Astrocyte (in vitro differentiated cells and primary cell): ENCODE results near the gene FCRL1. TPM values are rescaled to one million over a fixed set of nuclear protein-coding genes. Genes with fewer than 3 reads are reported as not detected.

ENCODE experiments used
- DNase-seq: peaks from one replicate; pipeline ENCODE4 v3.0.0-alpha.2; 2010; ENCODE audit warnings: low read depth
- FAIRE-seq: peaks from 2 replicates; lab custom pipeline; 2011; peaks lifted over from hg19 to GRCh38; lab: Jason Lieb, UNC
- H2AFZ ChIP-seq: 2 replicates; pipeline ENCODE4 v1.6.0; 2012; ENCODE audit warnings: low read depth, low read length, inconsistent platforms
- H3K27ac ChIP-seq: 2 replicates; pipeline ENCODE4 v1.5.1; 2011; ENCODE audit warnings: low read depth, low read length, inconsistent platforms
- H3K27me3 ChIP-seq: 2 replicates; pipeline ENCODE4 v1.6.0; 2011; ENCODE audit warnings: low read length, inconsistent platforms; ENCODE audit not compliant: insufficient read depth
- H3K36me3 ChIP-seq: 2 replicates; pipeline ENCODE4 v1.5.1; 2011; ENCODE audit warnings: low read length, inconsistent platforms; ENCODE audit not compliant: insufficient read depth
- H3K4me1 ChIP-seq: 2 replicates; pipeline ENCODE4 v1.5.1; 2011; ENCODE audit warnings: low read length, inconsistent platforms; ENCODE audit not compliant: insufficient read depth
- H3K4me2 ChIP-seq: 2 replicates; pipeline ENCODE4 v1.6.0; 2012; ENCODE audit warnings: low read length, inconsistent platforms
- H3K4me3 ChIP-seq: 2 replicates; pipeline ENCODE4 v1.5.1; 2011; ENCODE audit warnings: low read depth, mild to moderate bottlenecking, low read length, inconsistent platforms; ENCODE audit not compliant: insufficient read depth
- H3K79me2 ChIP-seq: 2 replicates; pipeline ENCODE4 v1.6.0; 2012; ENCODE audit warnings: mild to moderate bottlenecking, low read length, inconsistent platforms; ENCODE audit not compliant: insufficient read depth
- H3K9ac ChIP-seq: 2 replicates; pipeline ENCODE4 v1.6.0; 2012; ENCODE audit warnings: mild to moderate bottlenecking, low read length, inconsistent platforms
- H3K9me3 ChIP-seq: 2 replicates; pipeline ENCODE4 v1.5.1; 2012; ENCODE audit warnings: low read depth, mild to moderate bottlenecking, low read length, inconsistent platforms; ENCODE audit not compliant: insufficient read depth
- H4K20me1 ChIP-seq: 2 replicates; pipeline ENCODE4 v1.6.0; 2012; ENCODE audit warnings: low read length, inconsistent platforms; ENCODE audit not compliant: insufficient read depth
- H3K27ac Mint-ChIP-seq: one replicate; pipeline ENCODE4 v1.8.0; 2021; ENCODE audit warnings: mild to moderate bottlenecking, mixed read lengths; ENCODE audit not compliant: unreplicated experiment
- H3K27me3 Mint-ChIP-seq: one replicate; pipeline ENCODE4 v1.8.0; 2021; ENCODE audit warnings: low read depth, mixed read lengths; ENCODE audit not compliant: unreplicated experiment
- H3K36me3 Mint-ChIP-seq: one replicate; pipeline ENCODE4 v1.8.0; 2021; ENCODE audit warnings: low read depth, mixed read lengths; ENCODE audit not compliant: unreplicated experiment
- H3K4me1 Mint-ChIP-seq: one replicate; pipeline ENCODE4 v1.8.0; 2021; ENCODE audit warnings: low read depth, mixed read lengths; ENCODE audit not compliant: unreplicated experiment
- H3K4me3 Mint-ChIP-seq: one replicate; pipeline ENCODE4 v1.8.0; 2021; ENCODE audit warnings: mild to moderate bottlenecking, moderate library complexity, mixed read lengths; ENCODE audit not compliant: unreplicated experiment
- H3K9me3 Mint-ChIP-seq: one replicate; pipeline ENCODE4 v1.8.0; 2021; ENCODE audit warnings: mild to moderate bottlenecking, mixed read lengths; ENCODE audit not compliant: unreplicated experiment
- EZH2 ChIP-seq: IDR thresholded peaks from 2 replicates; pipeline ENCODE4 v1.6.1; 2012; ENCODE audit warnings: mild to moderate bottlenecking, low read length, inconsistent platforms; ENCODE audit not compliant: insufficient read depth
- total RNA-seq: library from RNA; stranded (reverse); gene quantifications from 2 replicates; pipeline ENCODE4 v1.2.1, GENCODE V29; 2021
- TF ChIP-seq, protein P1 (sequence below): IDR thresholded peaks from 2 replicates; pipeline ENCODE4 v1.5.1; 2011; ENCODE audit warnings: low read depth, mild to moderate bottlenecking, inconsistent platforms, low read length, moderate library complexity; ENCODE audit not compliant: insufficient read depth

The FCRL1 gene
- total RNA-seq, 1 donor from 2014 or later = not detected

DNA sequence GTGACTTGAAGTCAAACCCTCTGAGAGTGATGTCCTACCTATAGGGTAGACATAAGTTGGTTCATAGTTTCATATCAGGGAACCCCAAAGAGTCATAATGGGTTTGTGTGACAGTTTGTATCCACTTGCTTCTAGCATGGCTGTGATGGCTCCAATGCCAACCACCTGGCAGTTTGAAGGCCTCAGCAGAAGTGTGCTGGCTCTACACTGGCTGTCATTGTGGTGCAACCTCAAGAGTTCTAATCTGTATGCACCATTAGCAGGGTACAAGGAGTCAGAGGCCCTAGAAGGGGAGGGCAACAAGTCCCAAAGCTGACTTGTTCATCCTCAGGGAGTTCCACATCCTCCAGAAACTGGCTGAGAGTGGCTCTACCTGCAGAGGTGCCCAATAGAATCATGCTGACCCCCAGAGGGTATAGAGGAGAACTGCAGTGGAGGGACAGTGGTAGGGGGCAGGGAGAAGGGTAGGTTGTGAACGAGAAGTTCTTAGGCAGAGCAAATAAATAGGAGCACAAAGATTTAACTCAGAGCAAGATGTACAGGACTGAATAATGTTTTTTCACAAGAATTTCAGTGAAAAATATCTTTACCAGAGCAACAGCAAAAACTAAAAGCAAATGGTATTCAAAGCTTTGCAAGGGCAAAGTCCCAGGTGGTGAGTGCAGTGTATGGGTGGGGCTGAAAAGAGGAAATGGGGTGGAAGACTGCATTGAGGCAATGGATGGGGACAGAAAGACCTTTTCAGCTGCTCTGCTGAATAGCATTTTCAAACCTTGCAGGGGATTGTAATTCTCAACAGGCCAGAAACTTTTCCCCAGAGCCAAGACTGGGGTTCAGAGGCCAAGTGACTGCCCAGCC, 46.2 kb downstream of the FCRL1 start:
- Mint-ChIP-seq H3K36me3 (no peaks in the 10 kb centered on the region), H3K27me3 (peaks cover 9% of the 10 kb centered on the region), H3K4me1 (peaks cover 6% of the 10 kb centered on the region), H3K9me3 (no peaks in the 10 kb centered on the region), H3K27ac (no peak overlapping the region), H3K4me3 (no peak overlapping the region)
- H3K9me3 ChIP-seq = no peaks in the 10 kb centered on the region
- no peak overlapping the region for H3K27ac ChIP-seq
- no peaks in the 10 kb centered on the region for H3K4me1 ChIP-seq
- TF ChIP-seq, protein P1, sequence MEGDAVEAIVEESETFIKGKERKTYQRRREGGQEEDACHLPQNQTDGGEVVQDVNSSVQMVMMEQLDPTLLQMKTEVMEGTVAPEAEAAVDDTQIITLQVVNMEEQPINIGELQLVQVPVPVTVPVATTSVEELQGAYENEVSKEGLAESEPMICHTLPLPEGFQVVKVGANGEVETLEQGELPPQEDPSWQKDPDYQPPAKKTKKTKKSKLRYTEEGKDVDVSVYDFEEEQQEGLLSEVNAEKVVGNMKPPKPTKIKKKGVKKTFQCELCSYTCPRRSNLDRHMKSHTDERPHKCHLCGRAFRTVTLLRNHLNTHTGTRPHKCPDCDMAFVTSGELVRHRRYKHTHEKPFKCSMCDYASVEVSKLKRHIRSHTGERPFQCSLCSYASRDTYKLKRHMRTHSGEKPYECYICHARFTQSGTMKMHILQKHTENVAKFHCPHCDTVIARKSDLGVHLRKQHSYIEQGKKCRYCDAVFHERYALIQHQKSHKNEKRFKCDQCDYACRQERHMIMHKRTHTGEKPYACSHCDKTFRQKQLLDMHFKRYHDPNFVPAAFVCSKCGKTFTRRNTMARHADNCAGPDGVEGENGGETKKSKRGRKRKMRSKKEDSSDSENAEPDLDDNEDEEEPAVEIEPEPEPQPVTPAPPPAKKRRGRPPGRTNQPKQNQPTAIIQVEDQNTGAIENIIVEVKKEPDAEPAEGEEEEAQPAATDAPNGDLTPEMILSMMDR = no peak
- no peak for TF ChIP-seq EZH2
- H3K4me2 ChIP-seq = no peak overlapping the region
- FAIRE-seq (no peak), DNase-seq (no peak)
- no peak overlapping the region for H2AFZ ChIP-seq
- no peak overlapping the region for H3K9ac ChIP-seq
- no peaks in the 10 kb centered on the region for H3K79me2 ChIP-seq
- no peaks in the 10 kb centered on the region for H4K20me1 ChIP-seq
- H3K27me3 ChIP-seq = no peaks in the 10 kb centered on the region
- H3K36me3 ChIP-seq = no peaks in the 10 kb centered on the region
- H3K4me3 ChIP-seq = no peak overlapping the region

DNA sequence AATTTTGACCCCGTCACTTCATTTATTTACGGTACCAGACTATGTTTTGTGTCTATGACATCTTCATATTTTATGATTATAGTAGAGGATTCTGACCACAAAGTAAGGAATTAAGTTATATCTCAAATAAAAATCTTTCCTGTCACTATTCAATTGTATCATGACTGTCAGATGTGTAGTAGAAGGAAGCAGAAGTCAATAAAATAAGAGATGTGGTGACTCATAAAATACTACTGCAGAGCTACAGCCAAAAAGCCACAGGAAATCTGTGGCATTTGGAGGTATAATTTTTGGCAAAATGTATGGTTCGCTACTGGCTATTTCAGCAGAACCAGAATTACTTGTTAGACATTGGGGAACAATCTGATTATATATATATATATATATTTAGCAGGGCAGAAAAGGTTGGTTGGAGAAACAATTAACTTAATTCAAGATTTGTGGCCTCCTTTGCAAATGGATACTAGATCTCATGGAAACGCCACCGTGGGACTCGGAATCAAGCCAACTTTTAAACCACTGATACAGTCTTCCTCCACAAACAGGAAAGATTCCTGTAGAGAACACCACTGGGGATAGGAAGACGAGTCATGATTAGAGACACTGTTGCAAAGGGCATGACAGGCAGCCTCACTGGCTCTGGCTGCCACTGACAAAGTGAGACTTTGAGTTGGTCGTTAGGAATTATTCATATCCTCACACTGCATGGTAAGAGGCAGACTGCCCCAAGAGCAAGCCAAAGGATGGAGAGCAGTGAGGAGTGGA, 48.1 kb downstream of the FCRL1 start:
- H3K9me3 Mint-ChIP-seq = no peaks in the 10 kb centered on the region

More for the DNA sequence above, 48.1 kb downstream of the FCRL1 start:
- no peaks in the 10 kb centered on the region for H3K79me2 ChIP-seq
- no peaks in the 10 kb centered on the region for H3K4me1 ChIP-seq
- Mint-ChIP-seq H3K27ac (no peak overlapping the region), H3K4me3 (no peak overlapping the region), H3K27me3 (peaks cover 9% of the 10 kb centered on the region), H3K4me1 (peaks cover 6% of the 10 kb centered on the region), H3K36me3 (no peaks in the 10 kb centered on the region)
- H2AFZ ChIP-seq = no peak overlapping the region
- TF ChIP-seq, protein P1 = no peak
- no peak for TF ChIP-seq EZH2
- H3K4me3 ChIP-seq = no peak overlapping the region
- no peak overlapping the region for H3K9ac ChIP-seq
- H3K27me3 ChIP-seq = no peaks in the 10 kb centered on the region
- no peaks in the 10 kb centered on the region for H4K20me1 ChIP-seq
- no peak overlapping the region for H3K27ac ChIP-seq
- H3K9me3 ChIP-seq = peaks cover 2% of the 10 kb centered on the region
- no peak for FAIRE-seq
- H3K36me3 ChIP-seq = no peaks in the 10 kb centered on the region
- DNase-seq = no peak
- H3K4me2 ChIP-seq = no peak overlapping the region
